A673 (cell line): ENCODE results near the gene CMTR2. TPM values are rescaled to one million over a fixed set of nuclear protein-coding genes. Genes with fewer than 3 reads are reported as not detected.

Source experiments
- BruUV-seq: library from RNA; stranded (reverse); fragments of 400-500 nt; replicated peaks from 2 replicates; lab custom pipeline; 2021; lab: Mats Ljungman, UMichigan
- CTCF ChIA-PET: fragments of 300-600 bp; sonication (Branson Sonifier 250); formaldehyde crosslinking; loops from one replicate; lab custom pipeline; 2022; ENCODE audit warnings: antibody characterized with exemption; lab: Charles Lee
- POLR2A ChIA-PET: fragments of 300-600 bp; sonication (Branson Sonifier 250); formaldehyde crosslinking; loops from one replicate; lab custom pipeline; 2022; ENCODE audit warnings: antibody characterized with exemption; ENCODE audit not compliant: low non-redundant PET; lab: Charles Lee
- DNase-seq: peaks from one replicate; pipeline ENCODE4 v3.0.0-alpha.2; 2015; ENCODE audit warnings: low spot score
- H3K27ac ChIP-seq: fragments of 200-600 bp; sonication (generic); 2 replicates; pipeline ENCODE4 v1.5.1; 2016; ENCODE audit warnings: mixed run types, low read depth, mild to moderate bottlenecking, mixed read lengths, antibody characterized with exemption, low read length; ENCODE audit not compliant: poor library complexity, severe bottlenecking
- H3K27me3 ChIP-seq: fragments of 200-600 bp; sonication (generic); replicated peaks from 2 replicates; pipeline ENCODE4 v1.6.1; 2017; ENCODE audit warnings: mixed run types, low read depth, mild to moderate bottlenecking, mixed read lengths, antibody characterized with exemption, low read length; ENCODE audit not compliant: insufficient read depth, poor library complexity
- H3K36me3 ChIP-seq: fragments of 200-600 bp; sonication (generic); 2 replicates; pipeline ENCODE4 v1.6.1; 2016; ENCODE audit warnings: mixed run types, mild to moderate bottlenecking, mixed read lengths, antibody characterized with exemption, low read length; ENCODE audit not compliant: insufficient read depth, poor library complexity, severe bottlenecking
- H3K4me1 ChIP-seq: fragments of 200-600 bp; sonication (generic); 2 replicates; pipeline ENCODE4 v1.6.1; 2017; ENCODE audit warnings: mixed run types, mild to moderate bottlenecking, mixed read lengths, antibody characterized with exemption, low read length; ENCODE audit not compliant: insufficient read depth, poor library complexity, severe bottlenecking
- H3K4me3 ChIP-seq: fragments of 200-600 bp; sonication (generic); 2 replicates; pipeline ENCODE4 v1.5.1; 2016; ENCODE audit warnings: low read depth, mixed run types, mild to moderate bottlenecking, mixed read lengths, low read length; ENCODE audit not compliant: poor library complexity, severe bottlenecking
- H3K9me3 ChIP-seq: fragments of 200-600 bp; sonication (generic); 2 replicates; pipeline ENCODE4 v1.6.1; 2016; ENCODE audit warnings: mixed run types, low read depth, mild to moderate bottlenecking, mixed read lengths, antibody characterized with exemption, low read length; ENCODE audit not compliant: poor library complexity, severe bottlenecking
- CTCF ChIP-seq: fragments of 300-800, 200-600 bp; sonication (generic); conservative IDR thresholded peaks from 2 replicates; pipeline ENCODE4 v1.5.1; 2017; ENCODE audit warnings: low read depth, mild to moderate bottlenecking, antibody characterized with exemption, low read length, moderate library complexity, mixed read lengths
- EZH2 ChIP-seq: fragments of 200-600 bp; sonication (generic); IDR thresholded peaks from 2 replicates; pipeline ENCODE4 v1.6.1; 2017; ENCODE audit warnings: borderline replicate concordance, low read depth, mild to moderate bottlenecking, mixed read lengths, antibody characterized with exemption, low read length; ENCODE audit not compliant: poor library complexity, severe bottlenecking
- intact Hi-C: fragments of 100-400 bp; cut with micrococcal nuclease; formaldehyde crosslinking; loops from one replicate; pipeline ENCODE4 v1.10.0; 2022; ENCODE audit not compliant: unreplicated experiment
- total RNA-seq: library from RNA; stranded (reverse); gene quantifications from 2 replicates; pipeline ENCODE4 v1.2.3, GENCODE V29; 2021

CMTR2 gene
- total RNA-seq, 1 experiment from 2014 or later = 16.1 TPM

GRCh38 chr16:71288570-71288889, 672 bp downstream of the CMTR2 start:
- DNase-seq = peak; percentile 5
- no TSS peak for BruUV-seq

GRCh38 chr16:71287911-71288310, 1.3 kb downstream of the CMTR2 start:
- no peak for TF ChIP-seq CTCF
- no peak for TF ChIP-seq EZH2
- peaks cover 15% of the 10 kb centered on the region for H3K27me3 ChIP-seq
- POLR2A ChIA-PET = interaction anchor here (0.7 kb wide), 1 partner anchor 802 kb away, joined by 9 read pairs; no protein-coding TSS in a partner anchor
- no peak overlapping the region for H3K4me3 ChIP-seq
- CTCF ChIA-PET = no interaction called here
- H3K9me3 ChIP-seq = no peaks in the 10 kb centered on the region
- intact Hi-C loops = no loop called here
- no peak overlapping the region for H3K27ac ChIP-seq
- DNase-seq = no peak
- H3K36me3 ChIP-seq = peaks cover 17% of the 10 kb centered on the region
- peaks cover 12% of the 10 kb centered on the region for H3K4me1 ChIP-seq
- BruUV-seq = no TSS peak

More at GRCh38 chr16:71288570-71288889, 672 bp downstream of the CMTR2 start:
- ChIA-PET POLR2A (interaction anchor here (0.7 kb wide), 1 partner anchor 802 kb away, joined by 9 read pairs; no protein-coding TSS in a partner anchor), CTCF (no interaction called here)
- H3K4me3 ChIP-seq = peak overlapping the region; percentile 74
- intact Hi-C loops = no loop called here
- no peaks in the 10 kb centered on the region for H3K9me3 ChIP-seq
- H3K27ac ChIP-seq = peak overlapping the region; percentile 89
- H3K4me1 ChIP-seq = peaks cover 7% of the 10 kb centered on the region
- H3K36me3 ChIP-seq = peaks cover 17% of the 10 kb centered on the region
- H3K27me3 ChIP-seq = peaks cover 21% of the 10 kb centered on the region
- TF ChIP-seq CTCF (no peak), EZH2 (no peak)

- Histone ChIP-seq H3K4me3 (no peak overlapping the region), H3K9me3 (no peaks in the 10 kb centered on the region), H3K27me3 (peaks cover 10% of the 10 kb centered on the region), H3K4me1 (peaks cover 12% of the 10 kb centered on the region), H3K27ac (no peak overlapping the region), H3K36me3 (peaks cover 17% of the 10 kb centered on the region)
- intact Hi-C loops = no loop called here
- no peak for DNase-seq
- ChIA-PET POLR2A (no interaction called here), CTCF (no interaction called here)
- no peak for TF ChIP-seq CTCF
- BruUV-seq = no TSS peak
These were observed 1.7 kb downstream of the CMTR2 start for GRCh38 chr16:71287454-71287853.
